Daoy (cell line): ENCODE measurements around the gene GPR146. TPM values are rescaled to one million over a fixed set of nuclear protein-coding genes. Genes with fewer than 3 reads are reported as not detected.

Experiments
- DNase-seq: peaks from one replicate; pipeline ENCODE4 v3.0.0-alpha.2; 2015; ENCODE audit warnings: low read depth
- total RNA-seq: library from RNA; depleted of rRNA; stranded (reverse); fragments of >200 nt; shearing (Covaris generic); gene quantifications from 2 replicates; pipeline ENCODE4 v1.2.3, GENCODE V29; 2014

The GPR146 gene
- total RNA-seq, 1 experiment from 2014 or later = 0.17 TPM

DNA sequence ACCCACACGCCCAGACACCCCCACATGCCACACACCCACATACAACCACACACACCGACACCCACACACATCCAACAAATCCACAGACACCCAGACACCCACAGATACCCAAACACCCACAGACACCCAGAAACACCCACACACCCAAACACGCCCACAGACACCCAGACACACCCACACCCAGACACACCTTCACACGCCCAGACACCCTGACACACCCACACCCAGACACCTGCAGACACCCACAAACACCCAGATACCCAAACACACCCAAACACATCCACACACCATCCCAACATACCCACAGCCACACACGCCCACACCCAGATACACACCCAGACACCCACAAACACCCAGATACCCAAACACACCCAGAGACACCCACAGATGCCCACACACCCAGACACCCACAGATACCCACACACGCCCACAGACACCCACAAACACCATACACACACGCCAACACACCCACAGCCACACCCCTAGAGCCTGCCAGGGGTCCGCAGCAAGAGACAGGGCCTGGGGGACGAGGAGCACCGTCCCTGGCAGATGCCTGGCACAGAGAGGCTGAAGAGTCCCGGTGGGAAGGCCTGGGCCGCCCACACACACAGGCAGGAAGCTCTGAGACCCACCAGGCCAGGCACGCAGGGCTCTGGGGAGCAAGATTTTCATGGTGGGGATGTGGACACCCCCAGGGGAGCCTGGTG lies 32.9 kb upstream of the GPR146 start:
- no peak for DNase-seq

GRCh38 chr7:1012004-1012715 lies 32.2 kb upstream of the GPR146 start:
- DNase-seq = no peak

GRCh38 chr7:1012716-1013095 lies 31.6 kb upstream of the GPR146 start:
- no peak for DNase-seq

GRCh38 chr7:1013581-1013980 lies 30.8 kb upstream of the GPR146 start:
- no peak for DNase-seq

DNA sequence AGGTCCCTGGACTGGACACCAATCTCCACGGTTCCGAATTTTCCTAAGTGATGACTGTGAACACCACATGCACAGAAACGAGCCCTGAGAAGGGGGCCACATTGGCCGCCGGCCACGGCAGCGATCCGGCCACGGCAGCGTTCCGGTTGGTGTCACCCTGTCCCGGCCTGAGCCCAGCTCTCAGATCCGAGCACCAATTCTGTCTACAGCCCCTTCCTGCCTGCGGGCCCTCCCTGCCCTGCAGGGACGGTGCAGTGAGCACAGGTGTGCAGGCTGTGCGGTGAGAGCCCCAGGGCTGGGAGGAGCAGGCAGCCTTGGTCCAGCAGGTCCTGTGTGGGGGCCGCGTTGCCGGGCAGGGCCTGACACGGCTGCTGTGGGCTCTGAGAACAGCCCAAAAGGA lies 29.7 kb upstream of the GPR146 start:
- DNase-seq = no peak

DNA sequence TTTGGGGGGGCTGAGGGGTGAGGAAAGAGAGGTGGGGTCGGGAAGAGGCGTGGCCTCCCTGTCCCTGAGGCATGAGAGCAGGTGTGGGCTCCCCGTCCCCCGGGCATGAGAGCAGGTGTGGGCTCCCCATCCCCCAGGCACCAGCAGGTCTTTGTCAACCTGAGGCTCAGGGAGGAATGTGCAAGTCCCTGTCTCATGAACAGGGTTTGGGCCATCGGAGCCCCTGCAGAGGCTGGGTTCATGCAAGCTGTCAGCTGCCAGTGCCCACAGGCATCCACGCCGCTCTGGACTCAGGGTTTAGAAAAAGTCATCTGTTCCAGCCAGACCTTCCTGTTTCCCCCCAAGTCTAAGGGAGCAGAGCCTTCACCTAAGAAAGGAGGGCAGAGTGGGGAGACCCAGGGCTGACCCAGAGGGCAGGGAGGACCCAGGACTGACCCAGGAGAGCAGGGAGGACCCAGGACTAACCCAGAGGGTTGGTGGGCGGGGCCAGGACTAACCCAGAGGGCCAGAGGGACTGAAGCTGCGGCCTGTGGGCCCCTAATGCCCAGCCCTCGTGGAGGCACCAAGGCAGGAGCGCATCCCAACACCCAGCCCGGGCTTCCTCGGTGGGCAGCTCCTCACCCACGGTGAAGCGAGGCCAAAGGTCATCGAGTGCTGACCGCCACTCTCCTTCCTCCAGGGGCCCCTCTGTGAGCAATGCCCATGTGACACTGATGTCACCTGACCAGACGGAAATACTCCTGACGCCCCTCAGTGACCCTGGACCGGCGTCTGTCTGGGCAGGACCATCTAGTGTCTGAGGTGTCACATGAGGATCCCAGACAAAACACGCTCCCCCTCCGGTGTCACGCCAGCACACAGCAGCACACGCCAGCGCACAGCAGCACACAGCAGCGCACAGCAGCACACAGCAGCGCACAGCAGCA lies 28.9 kb upstream of the GPR146 start:
- no peak for DNase-seq

DNA sequence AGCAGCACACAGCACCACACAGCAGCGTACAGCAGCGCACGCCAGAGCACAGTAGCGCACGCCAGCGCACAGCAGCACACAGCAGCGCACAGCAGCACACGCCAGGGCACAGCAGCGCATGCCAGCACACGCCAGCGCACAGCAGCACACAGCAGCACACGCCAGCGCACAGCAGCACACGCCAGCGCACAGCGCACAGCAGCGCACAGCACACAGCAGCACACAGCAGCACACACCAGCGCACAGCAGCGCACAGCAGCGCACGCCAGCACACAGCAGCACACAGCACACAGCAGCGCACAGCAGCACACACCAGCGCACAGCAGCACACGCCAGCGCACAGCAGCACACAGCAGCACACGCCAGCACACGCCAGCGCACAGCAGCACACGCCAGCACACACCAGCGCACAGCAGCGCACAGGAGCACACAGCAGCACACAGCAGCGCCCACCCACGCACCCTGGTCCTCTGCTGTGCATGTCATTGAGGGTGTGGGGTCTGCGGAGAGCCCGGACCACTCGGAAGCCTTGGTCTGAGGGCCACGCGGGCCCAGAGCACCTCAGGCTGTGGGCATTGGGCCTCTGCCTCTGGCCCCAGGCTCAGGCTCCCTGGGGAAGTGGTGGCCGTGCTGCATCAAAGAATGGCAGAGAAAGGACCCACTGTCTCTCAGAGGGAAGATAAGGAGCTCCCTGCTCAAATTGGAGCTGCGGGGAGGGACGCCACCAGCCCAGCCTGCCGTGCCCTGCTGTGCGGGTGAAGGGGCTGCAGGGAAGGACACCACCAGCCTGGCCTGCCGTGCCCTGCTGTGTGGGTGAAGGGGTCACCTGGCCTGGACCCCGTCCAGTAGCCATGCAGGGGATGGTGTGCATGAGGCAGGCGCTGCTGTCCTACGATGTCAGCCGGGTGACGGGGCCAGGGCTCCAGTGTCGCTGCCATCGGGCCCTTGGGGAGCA lies 27.5 kb upstream of the GPR146 start:
- DNase-seq = no peak

DNA sequence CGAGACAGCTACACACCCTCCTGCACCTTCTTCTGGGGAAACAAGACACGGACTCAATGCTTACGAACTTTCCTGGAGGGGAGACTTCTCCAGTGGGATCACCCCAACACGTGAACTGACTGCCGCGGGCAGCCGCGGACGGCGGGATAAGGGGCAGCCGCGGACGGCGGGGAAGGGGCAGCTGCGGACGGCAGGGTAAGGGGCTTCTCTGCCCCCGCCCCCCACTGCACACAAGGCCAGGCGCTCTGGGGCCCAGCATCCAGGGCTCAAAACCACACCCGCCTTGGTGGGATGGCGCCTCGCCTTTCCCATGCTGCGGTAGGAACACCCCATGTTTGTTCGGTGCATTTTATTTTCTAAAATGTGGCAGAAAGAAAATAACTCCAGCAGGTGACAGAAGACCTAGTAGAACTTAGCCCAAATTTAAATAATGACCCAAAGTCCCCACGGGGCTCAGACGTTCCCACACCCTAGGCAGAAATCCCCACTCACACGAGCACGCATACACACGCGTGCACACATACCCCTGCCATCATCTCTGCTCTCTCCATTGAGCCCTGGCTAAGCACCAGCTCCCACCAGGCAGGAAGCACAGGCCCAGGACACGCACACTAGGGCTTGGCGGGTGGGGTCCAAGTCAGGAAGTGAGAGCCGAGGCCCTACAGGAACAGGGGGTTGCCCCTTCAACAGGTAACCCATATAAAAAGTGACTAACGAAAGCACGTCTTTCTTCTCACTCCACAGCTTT lies 26.6 kb upstream of the GPR146 start:
- DNase-seq = no peak

- no peak for DNase-seq
These were observed 26.0 kb upstream of the GPR146 start for GRCh38 chr7:1018334-1018695.

- DNase-seq = no peak
These were observed 25.0 kb upstream of the GPR146 start for GRCh38 chr7:1019255-1019785.

GRCh38 chr7:1019789-1020610 lies 24.3 kb upstream of the GPR146 start:
- DNase-seq = no peak

GRCh38 chr7:1020849-1021251 lies 23.5 kb upstream of the GPR146 start:
- no peak for DNase-seq

DNA sequence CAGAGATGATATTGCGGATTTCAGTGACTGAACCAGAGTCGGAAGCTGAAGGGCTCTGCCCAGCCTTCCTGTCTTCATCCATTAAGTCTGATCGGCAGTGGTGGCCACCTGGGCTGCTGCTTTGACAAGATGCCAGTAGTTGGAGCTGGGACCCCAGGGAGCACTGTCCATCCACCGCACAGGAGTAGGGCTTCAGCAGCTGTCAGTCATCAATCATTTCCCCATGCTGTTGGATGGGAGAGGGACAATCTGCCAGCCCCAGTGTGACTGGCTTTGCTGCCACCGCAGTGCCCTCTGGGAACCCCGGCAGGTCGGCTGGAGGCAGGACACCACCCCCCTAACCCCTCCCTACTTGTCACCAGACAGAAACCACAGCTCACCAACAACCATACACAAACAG lies 23.0 kb upstream of the GPR146 start:
- DNase-seq = no peak

DNA sequence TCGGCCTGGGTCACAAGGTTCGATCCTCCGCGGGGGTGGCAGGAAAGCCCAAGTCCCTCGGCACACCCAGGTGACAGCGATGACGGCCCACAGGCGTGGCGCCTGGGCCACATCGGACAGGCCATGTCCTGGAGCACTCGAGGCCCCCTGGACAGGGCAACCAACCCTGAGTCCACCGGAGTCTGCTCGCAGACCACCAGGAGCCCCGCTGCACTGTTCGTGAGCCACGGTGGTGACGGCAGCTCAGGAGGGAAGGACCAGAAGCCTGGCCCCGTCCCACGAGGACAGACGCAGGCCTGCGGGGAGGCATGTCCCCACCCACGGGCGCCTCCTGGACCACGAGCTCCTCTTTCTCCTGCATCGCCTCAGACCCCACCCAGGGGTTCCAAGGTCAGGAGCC lies 22.4 kb upstream of the GPR146 start:
- DNase-seq = no peak

GRCh38 chr7:1022356-1022755 lies 22.0 kb upstream of the GPR146 start:
- DNase-seq = no peak

- no peak for DNase-seq
These were observed 21.4 kb upstream of the GPR146 start for GRCh38 chr7:1022801-1023465.

DNA sequence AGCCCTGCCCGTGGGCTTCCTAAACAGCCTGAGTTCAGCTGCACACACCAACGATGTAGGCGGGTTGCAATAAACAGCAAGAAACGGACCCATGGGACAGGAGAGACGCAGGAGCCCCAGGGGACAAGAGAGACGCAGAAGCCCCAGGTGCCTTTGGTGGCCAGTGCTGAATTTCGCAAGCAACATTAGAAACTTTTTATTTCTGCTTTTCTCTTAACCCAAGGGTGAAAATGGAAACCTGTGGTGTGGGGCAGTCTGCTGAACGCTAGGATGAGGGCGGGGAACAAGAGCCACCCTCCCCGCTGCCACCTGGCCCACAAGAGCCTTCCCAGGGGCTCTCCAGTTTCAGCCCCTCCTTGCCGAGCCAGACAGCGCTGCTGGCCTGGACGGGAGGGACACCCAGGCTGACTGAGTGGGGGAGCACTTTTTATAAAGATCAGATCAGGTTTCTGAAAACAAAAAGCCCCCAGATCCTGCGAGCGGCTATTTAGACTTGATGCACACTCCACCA lies 20.0 kb upstream of the GPR146 start:
- DNase-seq = no peak

DNA sequence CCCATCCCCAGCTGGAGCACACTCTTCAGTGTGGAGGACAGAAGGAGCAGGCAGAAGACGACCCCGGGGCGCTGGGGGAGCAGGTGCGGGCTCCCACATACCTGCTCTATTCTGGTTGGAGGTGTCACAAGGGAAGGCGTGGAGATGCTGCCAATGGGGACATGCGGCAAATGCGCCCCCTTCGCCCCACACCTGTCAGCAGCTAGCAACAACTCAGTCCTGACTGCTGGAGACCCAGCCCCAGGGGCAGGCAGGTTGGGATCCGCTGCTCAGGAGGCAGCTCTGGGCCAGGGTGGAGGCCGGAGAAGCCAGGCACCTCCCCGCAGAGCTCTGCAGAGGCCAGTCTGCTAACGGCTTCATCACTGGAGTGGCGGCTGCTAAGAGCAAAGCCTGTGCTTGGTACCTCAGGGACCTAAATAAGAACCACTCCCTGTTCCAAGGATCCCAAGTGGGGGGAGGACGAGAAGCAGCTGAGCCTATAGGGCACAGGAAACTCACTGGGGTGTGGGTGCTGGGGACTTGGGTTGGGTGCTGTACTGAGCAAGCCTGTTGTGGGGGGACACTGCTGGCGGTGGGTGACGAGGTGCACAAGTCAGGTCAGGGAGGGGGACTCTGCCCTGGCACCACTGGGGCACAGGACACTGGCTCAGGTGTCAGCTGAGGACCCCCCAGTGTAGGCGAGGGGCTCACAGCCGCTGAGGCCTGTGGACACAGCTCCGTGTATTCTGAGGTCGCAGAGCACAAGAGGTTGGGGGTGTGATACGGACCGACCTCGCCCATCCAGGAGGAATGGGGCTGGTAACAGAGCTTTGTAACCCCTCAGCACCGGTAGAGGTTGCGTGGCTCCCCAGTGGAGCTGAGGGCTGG lies 19.2 kb upstream of the GPR146 start:
- DNase-seq = no peak
